ENCODE data around the gene DCDC2B. TPM values are rescaled to one million over a fixed set of nuclear protein-coding genes. Genes with fewer than 3 reads are reported as not detected.

The DCDC2B gene
- total and polyA plus RNA-seq, 10 donors: 0.03 TPM; not detected in 9

- Histone ChIP-seq H3K4me3 (peak overlapping the region in 4 of 8 donors; percentile 58 to 86 (median 65)), H3K27me3 (replicated peaks in 1 of 7) (peaks cover 0 to 22% (median 0%) of the 10 kb centered on the region in 7 donors), H3K9me3 (no peaks in the 10 kb centered on the region), H3K4me1 (peaks cover 7 to 43% (median 34%) of the 10 kb centered on the region in 6 donors), H3K36me3 (peaks cover 0 to 3% (median 0%) of the 10 kb centered on the region in 6 donors), H3K27ac (peak overlapping the region in 6 of 8 donors; percentile 67 to 83 (median 76))
- DNase-seq: no peak
- intact Hi-C loops (cut with DNase I; ENCODE audit: low total_unique reads): no loop called here
- WGBS, 5 donors: 80 to 92% (median 86%) methylated on average over 1 to 20 of the region's 20 CpGs
- TF ChIP-seq CTCF (IDR thresholded peaks at IDR 0.05 in 8 of 11, conservative IDR thresholded peaks at IDR 0.05 in 3 of 11) (no peak), POLR2AphosphoS5 (IDR thresholded peaks at IDR 0.05) (no peak), POLR2A (IDR thresholded peaks at IDR 0.05) (no peak)
Measured at GRCh38 chr1:32239790-32240139, 30.9 kb downstream of the DCDC2B start.

DNA sequence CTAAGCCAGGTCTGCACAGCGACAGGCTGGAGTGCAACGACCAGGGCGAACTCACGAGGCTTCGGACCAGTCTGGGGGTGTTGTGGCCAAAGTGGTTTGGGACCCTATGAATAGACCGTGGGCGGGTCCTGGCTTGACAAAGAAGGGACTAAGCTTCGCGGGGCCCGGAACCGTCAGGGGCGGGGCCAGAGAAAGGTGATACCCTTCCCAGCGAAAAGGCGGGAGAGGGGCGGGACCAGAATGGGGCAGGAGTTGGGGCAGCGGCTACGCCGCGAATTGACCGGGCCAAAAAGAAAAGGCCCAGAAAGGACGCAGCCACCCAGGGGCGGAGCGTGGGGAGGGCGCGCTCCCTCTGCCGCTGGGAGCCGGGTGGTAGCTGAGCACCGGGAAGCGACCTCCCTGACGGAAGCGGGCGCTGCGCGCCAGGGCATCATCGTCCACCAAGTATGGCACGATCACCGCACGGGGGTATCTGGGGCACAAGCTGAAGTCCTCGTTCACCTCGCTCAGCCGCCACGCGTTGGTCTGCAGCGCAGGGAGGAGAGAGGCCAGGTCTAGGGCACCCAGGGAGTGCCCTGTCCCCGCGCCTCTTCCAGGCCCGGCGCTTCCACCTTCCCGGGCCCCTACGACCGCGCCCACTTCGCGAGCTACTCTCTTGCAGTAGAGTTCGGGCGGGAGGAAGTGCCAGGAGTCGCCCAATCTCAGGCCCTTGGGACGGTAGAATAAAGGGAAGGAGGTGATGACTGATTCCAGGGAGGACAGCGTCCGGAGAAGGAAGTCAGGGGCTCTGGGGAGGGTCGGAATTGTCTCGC lies 31.5 kb downstream of the DCDC2B start:
- peak overlapping the region; percentile 40 to 86 (median 66) for H3K4me3 ChIP-seq
- intact Hi-C loops (cut with DNase I; ENCODE audit: low total_unique reads): no loop called here
- peaks cover 0 to 22% (median 0%) of the 10 kb centered on the region in 7 donors for H3K27me3 ChIP-seq (replicated peaks in 1 of 7)
- WGBS, 5 donors: 4 to 8% (median 6%) methylated on average over 47 to 62 of the region's 62 CpGs
- H3K36me3 ChIP-seq: no peaks in the 10 kb centered on the region
- H3K27ac ChIP-seq: peak overlapping the region; percentile 59 to 83 (median 76)
- TF ChIP-seq POLR2A (IDR thresholded peaks at IDR 0.05) (no peak), POLR2AphosphoS5 (IDR thresholded peaks at IDR 0.05) (peak; percentile 78 to 85 (median 82)), CTCF (IDR thresholded peaks at IDR 0.05 in 8 of 11, conservative IDR thresholded peaks at IDR 0.05 in 3 of 11) (peak in 8 of 11 experiments; percentile 6 to 59 (median 28))
- H3K4me1 ChIP-seq: peaks cover 7 to 43% (median 34%) of the 10 kb centered on the region in 6 donors
- H3K9me3 ChIP-seq: no peaks in the 10 kb centered on the region
- DNase-seq: peak; percentile 88

DNA sequence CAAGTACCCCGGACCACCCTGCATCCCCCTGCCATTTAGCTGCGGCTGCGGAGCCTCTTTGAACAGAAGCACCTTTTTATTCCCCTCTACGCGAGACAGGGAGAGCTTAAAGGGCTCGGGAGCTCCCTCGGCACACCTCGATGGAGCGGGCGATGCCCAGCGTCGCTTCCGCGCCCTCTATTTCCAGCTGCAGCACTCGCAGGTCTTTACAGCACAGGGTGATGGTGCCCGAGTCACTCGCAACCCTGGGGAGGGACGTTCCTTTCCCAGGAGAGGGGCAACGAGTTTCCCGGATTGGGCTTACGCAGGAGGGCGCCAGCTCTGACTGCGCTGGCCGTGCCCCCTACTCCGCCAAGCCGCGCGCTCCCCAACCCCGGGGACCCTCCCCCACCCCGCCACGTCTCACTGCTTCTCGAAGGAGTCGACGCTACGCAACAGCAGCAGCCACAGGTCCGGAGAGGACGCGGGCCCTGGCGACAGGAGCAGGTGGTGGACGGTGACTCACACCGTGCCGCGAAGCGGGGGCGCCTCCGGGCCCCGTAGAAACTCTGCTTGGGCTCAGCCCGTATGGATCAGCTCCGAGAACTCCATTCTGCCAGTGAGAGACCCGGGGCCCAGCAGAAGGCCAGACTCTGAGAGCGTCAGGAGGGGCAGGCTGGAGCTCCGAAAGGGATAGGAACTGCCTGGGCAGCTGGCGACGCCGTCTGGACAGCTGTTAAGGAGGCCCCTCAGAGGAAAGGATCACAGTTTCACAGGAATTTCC lies 32.3 kb downstream of the DCDC2B start:
- intact Hi-C loops (cut with DNase I; ENCODE audit: low total_unique reads): no loop called here
- 2 to 4% (median 2%) methylated on average over 32 to 55 of the region's 55 CpGs for WGBS, 5 donors
- Histone ChIP-seq H3K27me3 (replicated peaks in 1 of 7) (peaks cover 0 to 22% (median 0%) of the 10 kb centered on the region in 7 donors), H3K36me3 (no peaks in the 10 kb centered on the region), H3K27ac (peak overlapping the region; percentile 59 to 83 (median 76)), H3K4me1 (peaks cover 7 to 43% (median 34%) of the 10 kb centered on the region in 6 donors), H3K4me3 (peak overlapping the region; percentile 40 to 86 (median 66)), H3K9me3 (no peaks in the 10 kb centered on the region)
- DNase-seq: peak; percentile 85
- TF ChIP-seq POLR2AphosphoS5 (IDR thresholded peaks at IDR 0.05) (peak in 2 of 3 donors; percentile 44 to 49), POLR2A (IDR thresholded peaks at IDR 0.05) (no peak), CTCF (IDR thresholded peaks at IDR 0.05 in 8 of 11, conservative IDR thresholded peaks at IDR 0.05 in 3 of 11) (peak in 1 of 11 experiments; percentile 1)
